Panc1 (cell line): ENCODE results near the gene ADNP. TPM values are rescaled to one million over a fixed set of nuclear protein-coding genes. Genes with fewer than 3 reads are reported as not detected.

ENCODE experiments used
- ATAC-seq: fragments of 200-7000 bp; cut with Tn5 transposase; 2 replicates; pipeline ENCODE4 v1.9.1; 2020; ENCODE audit warnings: mild to moderate bottlenecking, moderate library complexity
- BruUV-seq: library from RNA; stranded (reverse); fragments of 400-500 nt; replicated peaks from 2 replicates; lab custom pipeline; 2021; lab: Mats Ljungman, UMichigan
- CTCF ChIA-PET: fragments of 300-600 bp; sonication (Branson Sonifier 250); formaldehyde crosslinking; loops from one replicate; lab custom pipeline; 2022; ENCODE audit warnings: antibody characterized with exemption; lab: Charles Lee
- POLR2A ChIA-PET: fragments of 300-600 bp; sonication (Branson Sonifier 250); formaldehyde crosslinking; loops from one replicate; lab custom pipeline; 2022; ENCODE audit warnings: antibody characterized with exemption; lab: Charles Lee
- DNase-seq: peaks from one replicate; pipeline ENCODE4 v3.0.0-alpha.2; 2010; ENCODE audit warnings: low read depth, low spot score
- H3K27ac ChIP-seq: 2 replicates; pipeline ENCODE4 v1.5.1; 2011; ENCODE audit warnings: mild to moderate bottlenecking, low read length, inconsistent platforms
- H3K27me3 ChIP-seq: fragments of 200-500 bp; sonication (Bioruptor generic); 2 replicates; pipeline ENCODE4 v1.6.0; 2014; ENCODE audit warnings: low read length, inconsistent platforms; ENCODE audit not compliant: control insufficient read depth, insufficient read depth
- H3K36me3 ChIP-seq: fragments of 200-500 bp; sonication (Bioruptor generic); 2 replicates; pipeline ENCODE4 v1.5.1; 2014; ENCODE audit warnings: inconsistent platforms, mild to moderate bottlenecking, low read length, moderate library complexity; ENCODE audit not compliant: control insufficient read depth, insufficient read depth
- H3K4me1 ChIP-seq: 2 replicates; pipeline ENCODE4 v1.5.1; 2011; ENCODE audit warnings: inconsistent platforms, mild to moderate bottlenecking, low read length, moderate library complexity; ENCODE audit not compliant: control insufficient read depth, insufficient read depth
- H3K4me3 ChIP-seq, 2 experiments: 2 replicates each; pipeline ENCODE4 v1.5.1; 2011 to 2012; ENCODE audit warnings: low read depth in 2 of 2, low read length in 2 of 2, mild to moderate bottlenecking in 2 of 2, inconsistent platforms in 1 of 2, moderate library complexity in 1 of 2
- H3K9me3 ChIP-seq: fragments of 200-500 bp; sonication (Bioruptor generic); 2 replicates; pipeline ENCODE4 v1.5.1; 2014; ENCODE audit warnings: low read depth, mild to moderate bottlenecking, inconsistent platforms, low read length, moderate library complexity; ENCODE audit not compliant: control insufficient read depth, insufficient read depth
- CTCF ChIP-seq: fragments of 450-650 bp; IDR thresholded peaks from 2 replicates; pipeline ENCODE4 v1.5.1; 2017; ENCODE audit warnings: mild to moderate bottlenecking
- POLR2AphosphoS5 ChIP-seq: IDR thresholded peaks from 2 replicates; pipeline ENCODE4 v1.6.1; 2012; ENCODE audit warnings: mild to moderate bottlenecking, low read depth, low read length, moderate library complexity
- SIN3A ChIP-seq: IDR thresholded peaks from 2 replicates; pipeline ENCODE4 v1.6.1; 2012; ENCODE audit warnings: low read depth, mild to moderate bottlenecking, low read length, moderate library complexity, borderline replicate concordance; ENCODE audit not compliant: insufficient read depth
- TCF7L2 ChIP-seq: IDR thresholded peaks from 2 replicates; pipeline ENCODE4 v1.6.1; 2011; ENCODE audit warnings: mild to moderate bottlenecking, low read depth, low read length, inconsistent platforms
- in situ Hi-C: cut with HindIII; loops from 2 replicates; pipeline ENCODE4 v1.10.0; 2016; ENCODE audit warnings: low sequenced_read_pairs, low pct_unique_long_range_greater_than_20kb
- intact Hi-C: fragments of 100-400 bp; cut with micrococcal nuclease; formaldehyde crosslinking; loops from one replicate; pipeline ENCODE4 v1.10.0; 2022; ENCODE audit not compliant: unreplicated experiment
- total RNA-seq: library from RNA; stranded (reverse); gene quantifications from one replicate; pipeline ENCODE4 v1.2.1, GENCODE V29; 2021; ENCODE audit not compliant: unreplicated experiment
- TF ChIP-seq, protein P1 (sequence below), 2 experiments: IDR thresholded peaks; 2 replicates each; pipeline ENCODE4 v1.6.1; 2011 to 2012; ENCODE audit warnings: low read depth in 2 of 2, control low read depth in 1 of 2, low read length in 1 of 2, mild to moderate bottlenecking in 1 of 2, moderate library complexity in 1 of 2; ENCODE audit not compliant: insufficient read depth in 1 of 2

ADNP gene
- total RNA-seq, 1 experiment from 2014 or later, result 65.1 TPM

GRCh38 chr20:50953196-50953595 is 22.0 kb upstream of the ADNP start:
- Histone ChIP-seq H3K4me1 (peaks cover 12% of the 10 kb centered on the region; the same call in 1 of the 2 replicates), H3K9me3 (no peaks in the 10 kb centered on the region), H3K27ac (no peak overlapping the region), H3K4me3 (no peak overlapping the region), H3K36me3 (peaks cover 44% of the 10 kb centered on the region), H3K27me3 (no peaks in the 10 kb centered on the region)
- no TSS peak for BruUV-seq
- in situ Hi-C loops, result no loop called here
- no peak for ATAC-seq
- POLR2A ChIA-PET, result no interaction called here
- CTCF ChIA-PET, result no interaction called here
- TF ChIP-seq SIN3A (no peak), CTCF (no peak), TCF7L2 (no peak), POLR2AphosphoS5 (no peak)
- TF ChIP-seq, protein P1, sequence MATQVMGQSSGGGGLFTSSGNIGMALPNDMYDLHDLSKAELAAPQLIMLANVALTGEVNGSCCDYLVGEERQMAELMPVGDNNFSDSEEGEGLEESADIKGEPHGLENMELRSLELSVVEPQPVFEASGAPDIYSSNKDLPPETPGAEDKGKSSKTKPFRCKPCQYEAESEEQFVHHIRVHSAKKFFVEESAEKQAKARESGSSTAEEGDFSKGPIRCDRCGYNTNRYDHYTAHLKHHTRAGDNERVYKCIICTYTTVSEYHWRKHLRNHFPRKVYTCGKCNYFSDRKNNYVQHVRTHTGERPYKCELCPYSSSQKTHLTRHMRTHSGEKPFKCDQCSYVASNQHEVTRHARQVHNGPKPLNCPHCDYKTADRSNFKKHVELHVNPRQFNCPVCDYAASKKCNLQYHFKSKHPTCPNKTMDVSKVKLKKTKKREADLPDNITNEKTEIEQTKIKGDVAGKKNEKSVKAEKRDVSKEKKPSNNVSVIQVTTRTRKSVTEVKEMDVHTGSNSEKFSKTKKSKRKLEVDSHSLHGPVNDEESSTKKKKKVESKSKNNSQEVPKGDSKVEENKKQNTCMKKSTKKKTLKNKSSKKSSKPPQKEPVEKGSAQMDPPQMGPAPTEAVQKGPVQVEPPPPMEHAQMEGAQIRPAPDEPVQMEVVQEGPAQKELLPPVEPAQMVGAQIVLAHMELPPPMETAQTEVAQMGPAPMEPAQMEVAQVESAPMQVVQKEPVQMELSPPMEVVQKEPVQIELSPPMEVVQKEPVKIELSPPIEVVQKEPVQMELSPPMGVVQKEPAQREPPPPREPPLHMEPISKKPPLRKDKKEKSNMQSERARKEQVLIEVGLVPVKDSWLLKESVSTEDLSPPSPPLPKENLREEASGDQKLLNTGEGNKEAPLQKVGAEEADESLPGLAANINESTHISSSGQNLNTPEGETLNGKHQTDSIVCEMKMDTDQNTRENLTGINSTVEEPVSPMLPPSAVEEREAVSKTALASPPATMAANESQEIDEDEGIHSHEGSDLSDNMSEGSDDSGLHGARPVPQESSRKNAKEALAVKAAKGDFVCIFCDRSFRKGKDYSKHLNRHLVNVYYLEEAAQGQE (IDR thresholded peaks at IDR 0.05; ENCODE audit: insufficient read depth in 1 of 2, low read depth in 2 of 2, low read length in 1 of 2), result no peak
- intact Hi-C loops, result no loop called here
- DNase-seq, result no peak

DNA sequence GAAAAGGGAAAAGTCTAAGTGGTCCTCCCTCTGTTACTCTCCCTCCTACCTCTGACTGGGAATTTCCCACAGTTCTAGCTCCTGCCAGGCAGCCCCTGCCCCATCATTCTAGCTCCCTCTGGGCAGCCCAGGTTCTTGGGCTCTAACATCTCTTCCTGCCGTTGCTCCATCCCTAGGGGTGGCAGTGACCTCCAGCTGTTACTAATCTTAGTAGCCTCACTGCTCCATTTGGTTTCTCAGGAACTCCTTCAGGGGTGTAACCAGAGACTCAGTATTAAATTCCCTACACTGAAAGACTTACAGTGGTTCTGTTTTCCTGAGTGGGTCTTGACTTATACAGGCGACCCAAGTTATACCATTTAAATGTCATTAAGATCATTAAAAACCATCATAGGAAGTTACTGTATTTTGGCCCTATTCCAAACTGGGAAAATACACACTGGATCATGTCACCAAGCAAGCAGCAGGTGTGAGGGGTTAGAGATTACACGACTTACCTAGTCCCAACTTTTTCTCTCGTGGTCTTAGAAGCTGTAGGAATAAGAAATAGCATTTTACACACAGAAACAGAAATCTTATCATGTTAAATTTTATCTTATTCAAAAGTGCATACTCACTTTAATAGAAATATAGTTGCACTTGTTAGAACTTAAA is 17.0 kb upstream of the ADNP start:
- TF ChIP-seq POLR2AphosphoS5 (no peak), SIN3A (no peak), TCF7L2 (no peak)
- TF ChIP-seq, protein P1 (IDR thresholded peaks at IDR 0.05; ENCODE audit: insufficient read depth in 1 of 2, low read depth in 2 of 2, low read length in 1 of 2), result no peak
- ChIA-PET CTCF (no interaction called here), POLR2A (no interaction called here)
- Histone ChIP-seq H3K27ac (no peak overlapping the region), H3K36me3 (peaks cover 38% of the 10 kb centered on the region), H3K4me1 (no peaks in the 10 kb centered on the region), H3K9me3 (no peaks in the 10 kb centered on the region), H3K4me3 (no peak overlapping the region), H3K27me3 (no peaks in the 10 kb centered on the region)
- intact Hi-C loops (no loop called here), in situ Hi-C loops (no loop called here)
- ATAC-seq, result peak; percentile 42; the same call in 1 of the 2 replicates
- DNase-seq, result no peak
- BruUV-seq, result no TSS peak
